Measurements from ENCODE around the gene METTL6. TPM values are rescaled to one million over a fixed set of nuclear protein-coding genes. Genes with fewer than 3 reads are reported as not detected.
"Not testable (repeated sequence)": the region's sequence is repeated elsewhere in the genome, so short reads cannot be mapped to it uniquely, and the experiment has no call there.

METTL6 gene
- total RNA-seq, 3 donors from 2014 or later (not counting 1 experiment from before 2014, with no cell fraction given), result 9.8 to 13.3 (median 11.8) TPM

GRCh38 chr3:15368561-15369135 lies 58.7 kb downstream of the METTL6 start:
- Histone ChIP-seq H3K4me1 (ENCODE audit: control insufficient read depth, insufficient read depth, low read length) (no peaks in the 10 kb centered on the region), H3K27me3 (ENCODE audit: control insufficient read depth, insufficient read depth, low read length) (no peaks in the 10 kb centered on the region), H3K27ac (ENCODE audit: low read length) (no peak overlapping the region), H3K36me3 (ENCODE audit: control insufficient read depth, insufficient read depth, low read length) (no peaks in the 10 kb centered on the region), H3K9me3 (ENCODE audit: control insufficient read depth, insufficient read depth, low read length) (no peaks in the 10 kb centered on the region), H3K4me3 (ENCODE audit: low read length) (no peak overlapping the region)
- Mint-ChIP-seq H3K9me3 (no peaks in the 10 kb centered on the region), H3K27me3 (ENCODE audit: low read depth in 2 of 2) (peaks cover 0 to 12% of the 10 kb centered on the region in 2 donors), H3K4me1 (peaks cover 0 to 7% of the 10 kb centered on the region in 2 donors), H3K36me3 (no peaks in the 10 kb centered on the region), H3K27ac (no peak overlapping the region), H3K4me3 (no peak overlapping the region)
- no peak for DNase-seq
- intact Hi-C loops (cut with micrococcal nuclease), result no loop called here
- 99% methylated on average over 4 of the region's 6 CpGs for WGBS (ENCODE audit: insufficient coverage)
- no peak for TF ChIP-seq CTCF (IDR thresholded peaks at IDR 0.05)
- ATAC-seq, result no peak

- H3K27me3 ChIP-seq (ENCODE audit: control insufficient read depth, insufficient read depth, low read length), result no peaks in the 10 kb centered on the region
- no peak for ATAC-seq
- WGBS (ENCODE audit: insufficient coverage), result 57% methylated on average over 1 of the region's 1 CpG
- peaks cover 5 to 7% of the 10 kb centered on the region in 2 donors for H3K4me1 Mint-ChIP-seq
- no peaks in the 10 kb centered on the region for H3K9me3 Mint-ChIP-seq
- no peaks in the 10 kb centered on the region for H3K36me3 Mint-ChIP-seq
- TF ChIP-seq CTCF (IDR thresholded peaks at IDR 0.05), result no peak
- no peak overlapping the region for H3K4me3 ChIP-seq (ENCODE audit: low read length)
- H3K27me3 Mint-ChIP-seq (ENCODE audit: low read depth in 2 of 2), result peaks cover 0 to 12% of the 10 kb centered on the region in 2 donors
- no peak for DNase-seq
- H3K4me3 Mint-ChIP-seq, result no peak overlapping the region
- no peaks in the 10 kb centered on the region for H3K36me3 ChIP-seq (ENCODE audit: control insufficient read depth, insufficient read depth, low read length)
- peaks cover 9% of the 10 kb centered on the region for H3K4me1 ChIP-seq (ENCODE audit: control insufficient read depth, insufficient read depth, low read length)
- intact Hi-C loops (cut with micrococcal nuclease), result no loop called here
- H3K9me3 ChIP-seq (ENCODE audit: control insufficient read depth, insufficient read depth, low read length), result no peaks in the 10 kb centered on the region
- no peak overlapping the region for H3K27ac Mint-ChIP-seq
- no peak overlapping the region for H3K27ac ChIP-seq (ENCODE audit: low read length)
Observed at GRCh38 chr3:15367059-15367458, 60.3 kb downstream of the METTL6 start.

- peaks cover 14% of the 10 kb centered on the region for H3K4me1 ChIP-seq (ENCODE audit: control insufficient read depth, insufficient read depth, low read length)
- H3K9me3 Mint-ChIP-seq; H3K27ac ChIP-seq (ENCODE audit: low read length); H3K4me1 Mint-ChIP-seq; H3K4me3 Mint-ChIP-seq; H3K27me3 ChIP-seq (ENCODE audit: control insufficient read depth, insufficient read depth, low read length); H3K36me3 ChIP-seq (ENCODE audit: control insufficient read depth, insufficient read depth, low read length); H3K4me3 ChIP-seq (ENCODE audit: low read length); H3K9me3 ChIP-seq (ENCODE audit: control insufficient read depth, insufficient read depth, low read length); ATAC-seq; H3K27ac Mint-ChIP-seq; H3K36me3 Mint-ChIP-seq; DNase-seq; intact Hi-C loops (cut with micrococcal nuclease): not testable (repeated sequence)
- WGBS (ENCODE audit: insufficient coverage), result 84% methylated on average over 6 of the region's 6 CpGs
- peaks cover 0 to 12% of the 10 kb centered on the region in 2 donors for H3K27me3 Mint-ChIP-seq (ENCODE audit: low read depth in 2 of 2)
Observed at GRCh38 chr3:15364078-15364477, 63.3 kb downstream of the METTL6 start.

- Mint-ChIP-seq H3K4me3 (no peak overlapping the region), H3K27me3 (ENCODE audit: low read depth in 2 of 2) (no peaks in the 10 kb centered on the region), H3K27ac (no peak overlapping the region), H3K9me3 (no peaks in the 10 kb centered on the region), H3K36me3 (no peaks in the 10 kb centered on the region), H3K4me1 (peaks cover 2 to 7% of the 10 kb centered on the region in 2 donors)
- no peaks in the 10 kb centered on the region for H3K27me3 ChIP-seq (ENCODE audit: control insufficient read depth, insufficient read depth, low read length)
- no peak overlapping the region for H3K4me3 ChIP-seq (ENCODE audit: low read length)
- H3K9me3 ChIP-seq (ENCODE audit: control insufficient read depth, insufficient read depth, low read length), result no peaks in the 10 kb centered on the region
- H3K36me3 ChIP-seq (ENCODE audit: control insufficient read depth, insufficient read depth, low read length), result no peaks in the 10 kb centered on the region
- ATAC-seq, result no peak
- TF ChIP-seq CTCF (IDR thresholded peaks at IDR 0.05), result no peak
- DNase-seq, result peak in 1 of 2 donors; percentile 34
- peaks cover 14% of the 10 kb centered on the region for H3K4me1 ChIP-seq (ENCODE audit: control insufficient read depth, insufficient read depth, low read length)
- intact Hi-C loops (cut with micrococcal nuclease), result no loop called here
- peak overlapping the region; percentile 83 for H3K27ac ChIP-seq (ENCODE audit: low read length)
- WGBS (ENCODE audit: insufficient coverage), result 49% methylated on average over 9 of the region's 11 CpGs
Observed at GRCh38 chr3:15361494-15362214, 65.7 kb downstream of the METTL6 start.
